Lower lobe of right lung (tissue), 2 donors: ENCODE data around the gene CACNG5. TPM values are rescaled to one million over a fixed set of nuclear protein-coding genes. Genes with fewer than 3 reads are reported as not detected.

Experiments
- ATAC-seq, 2 donors: fragments of 200-7000 bp; cut with Tn5 transposase; one replicate each; pipeline ENCODE4 v1.9.1; 2020 to 2022; ENCODE audit warnings: mild to moderate bottlenecking in 2 of 2, moderate library complexity in 2 of 2
- DNase-seq: peaks from one replicate; pipeline ENCODE4 v3.0.0-alpha.2; 2020
- H3K27ac ChIP-seq: fragments of 200-600 bp; one replicate; pipeline ENCODE4 v1.8.0; 2022
- H3K27me3 ChIP-seq: fragments of 200-600 bp; one replicate; pipeline ENCODE4 v1.8.0; 2022; ENCODE audit warnings: low read depth
- H3K36me3 ChIP-seq: fragments of 200-600 bp; one replicate; pipeline ENCODE4 v1.8.0; 2022; ENCODE audit warnings: mild to moderate bottlenecking
- H3K4me1 ChIP-seq: fragments of 200-600 bp; one replicate; pipeline ENCODE4 v1.8.0; 2022
- H3K4me3 ChIP-seq: fragments of 200-600 bp; one replicate; pipeline ENCODE4 v1.8.0; 2022; ENCODE audit warnings: mild to moderate bottlenecking
- H3K9me3 ChIP-seq: fragments of 200-600 bp; one replicate; pipeline ENCODE4 v1.8.0; 2022
- intact Hi-C: fragments of 100-400 bp; cut with DNase I; formaldehyde crosslinking; loops from one replicate; pipeline ENCODE4 v1.11.0; 2022
- total RNA-seq: library from RNA; stranded (reverse); fragmentation: NEBNext Ultra II Directional; extraction: Animal tissue kit (Norgen Biotek cat#: 25700); gene quantifications from one replicate; pipeline ENCODE4 v1.2.1, GENCODE V29; 2021
- TF ChIP-seq, protein P1 (sequence below): fragments of 200-600 bp; IDR thresholded peaks from one replicate; pipeline ENCODE4 v1.8.0; 2022; ENCODE audit warnings: antibody characterized with exemption, mild to moderate bottlenecking
- donor health status: DM: no; HTN: yes; CAD: no; lungs with severe emphysema.

Gene CACNG5
- total RNA-seq, 1 donor from 2014 or later = not detected

DNA sequence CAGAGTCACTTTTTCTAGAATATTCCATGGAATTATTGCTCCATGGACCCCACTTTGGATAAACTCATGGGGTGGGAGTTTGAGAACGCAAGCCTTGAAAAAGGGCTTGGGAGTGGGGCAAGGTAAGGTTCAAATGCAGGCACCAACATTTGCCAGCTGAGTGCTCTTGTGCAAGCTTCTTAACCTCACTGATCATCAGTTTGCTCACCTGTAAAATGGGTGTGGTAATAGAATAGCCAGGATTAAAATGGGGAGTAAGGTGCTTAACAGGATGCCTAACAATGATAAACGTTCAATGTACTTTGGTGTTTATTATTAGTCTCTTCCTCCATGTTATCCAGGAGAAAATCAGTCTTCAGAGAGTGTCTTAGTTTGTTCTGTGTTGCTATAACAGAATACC is 39.0 kb downstream of the CACNG5 start:
- H3K27me3 ChIP-seq = no peaks in the 10 kb centered on the region
- no peaks in the 10 kb centered on the region for H3K4me1 ChIP-seq
- no peaks in the 10 kb centered on the region for H3K36me3 ChIP-seq
- DNase-seq (no peak), ATAC-seq (no peak)
- H3K4me3 ChIP-seq = no peak overlapping the region
- intact Hi-C loops = no loop called here
- no peak overlapping the region for H3K27ac ChIP-seq
- TF ChIP-seq, protein P1, sequence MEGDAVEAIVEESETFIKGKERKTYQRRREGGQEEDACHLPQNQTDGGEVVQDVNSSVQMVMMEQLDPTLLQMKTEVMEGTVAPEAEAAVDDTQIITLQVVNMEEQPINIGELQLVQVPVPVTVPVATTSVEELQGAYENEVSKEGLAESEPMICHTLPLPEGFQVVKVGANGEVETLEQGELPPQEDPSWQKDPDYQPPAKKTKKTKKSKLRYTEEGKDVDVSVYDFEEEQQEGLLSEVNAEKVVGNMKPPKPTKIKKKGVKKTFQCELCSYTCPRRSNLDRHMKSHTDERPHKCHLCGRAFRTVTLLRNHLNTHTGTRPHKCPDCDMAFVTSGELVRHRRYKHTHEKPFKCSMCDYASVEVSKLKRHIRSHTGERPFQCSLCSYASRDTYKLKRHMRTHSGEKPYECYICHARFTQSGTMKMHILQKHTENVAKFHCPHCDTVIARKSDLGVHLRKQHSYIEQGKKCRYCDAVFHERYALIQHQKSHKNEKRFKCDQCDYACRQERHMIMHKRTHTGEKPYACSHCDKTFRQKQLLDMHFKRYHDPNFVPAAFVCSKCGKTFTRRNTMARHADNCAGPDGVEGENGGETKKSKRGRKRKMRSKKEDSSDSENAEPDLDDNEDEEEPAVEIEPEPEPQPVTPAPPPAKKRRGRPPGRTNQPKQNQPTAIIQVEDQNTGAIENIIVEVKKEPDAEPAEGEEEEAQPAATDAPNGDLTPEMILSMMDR = no peak
- no peaks in the 10 kb centered on the region for H3K9me3 ChIP-seq

GRCh38 chr17:66884931-66885330 is 50.0 kb downstream of the CACNG5 start:
- Histone ChIP-seq H3K36me3 (no peaks in the 10 kb centered on the region), H3K4me3 (no peak overlapping the region), H3K27me3 (no peaks in the 10 kb centered on the region), H3K27ac (no peak overlapping the region), H3K9me3 (no peaks in the 10 kb centered on the region), H3K4me1 (no peaks in the 10 kb centered on the region)
- DNase-seq (no peak), ATAC-seq (no peak)
- TF ChIP-seq, protein P1 = no peak
- intact Hi-C loops = no loop called here

DNA sequence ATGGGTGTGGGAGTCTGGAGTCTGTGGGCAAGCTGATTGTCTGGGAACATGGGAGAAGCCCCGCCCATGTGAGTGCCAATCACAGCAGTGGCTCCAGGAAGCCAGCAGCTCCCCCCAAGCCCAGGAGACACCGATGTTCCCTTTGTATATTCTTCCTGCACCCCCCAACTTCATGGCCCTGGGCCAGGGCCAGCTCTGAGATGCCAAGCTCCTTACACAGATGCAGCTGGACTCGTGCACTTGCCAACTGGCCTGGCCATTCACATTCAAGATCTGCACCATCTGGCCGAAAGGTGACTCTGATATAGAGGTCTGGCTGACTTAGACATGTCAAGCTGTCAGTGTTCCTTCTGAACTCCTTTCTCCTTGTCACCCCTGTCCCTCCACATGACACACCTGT is 50.5 kb downstream of the CACNG5 start:
- Histone ChIP-seq H3K36me3 (no peaks in the 10 kb centered on the region), H3K9me3 (no peaks in the 10 kb centered on the region), H3K27me3 (no peaks in the 10 kb centered on the region), H3K4me1 (no peaks in the 10 kb centered on the region), H3K4me3 (no peak overlapping the region), H3K27ac (no peak overlapping the region)
- DNase-seq = no peak
- no peak for ATAC-seq
- intact Hi-C loops = no loop called here
- TF ChIP-seq, protein P1 = no peak

GRCh38 chr17:66889480-66890230 is 54.7 kb downstream of the CACNG5 start:
- H3K9me3 ChIP-seq = no peaks in the 10 kb centered on the region
- no peaks in the 10 kb centered on the region for H3K4me1 ChIP-seq
- H3K27ac ChIP-seq = no peak overlapping the region
- no peak overlapping the region for H3K4me3 ChIP-seq
- no peak for ATAC-seq
- TF ChIP-seq, protein P1 = no peak
- no peaks in the 10 kb centered on the region for H3K36me3 ChIP-seq
- no peaks in the 10 kb centered on the region for H3K27me3 ChIP-seq
- intact Hi-C loops = no loop called here
- DNase-seq = no peak

- H3K9me3 ChIP-seq = no peaks in the 10 kb centered on the region
- H3K4me3 ChIP-seq = no peak overlapping the region
- intact Hi-C loops = no loop called here
- TF ChIP-seq, protein P1 = no peak
- no peaks in the 10 kb centered on the region for H3K4me1 ChIP-seq
- no peaks in the 10 kb centered on the region for H3K27me3 ChIP-seq
- no peak overlapping the region for H3K27ac ChIP-seq
- ATAC-seq (no peak), DNase-seq (no peak)
- H3K36me3 ChIP-seq = no peaks in the 10 kb centered on the region
Measured at GRCh38 chr17:66892246-66892645, 57.3 kb downstream of the CACNG5 start.
